HG03060 (cell line): ENCODE results near the gene LAMA1.

Source experiments
- ATAC-seq: cut with Tn5 transposase; IDR thresholded peaks from one replicate; pipeline ENCODE4 v1.9.1; 2021; ENCODE audit warnings: low read depth, moderate number of reproducible peaks; ENCODE audit not compliant: unreplicated experiment

The LAMA1 gene

DNA sequence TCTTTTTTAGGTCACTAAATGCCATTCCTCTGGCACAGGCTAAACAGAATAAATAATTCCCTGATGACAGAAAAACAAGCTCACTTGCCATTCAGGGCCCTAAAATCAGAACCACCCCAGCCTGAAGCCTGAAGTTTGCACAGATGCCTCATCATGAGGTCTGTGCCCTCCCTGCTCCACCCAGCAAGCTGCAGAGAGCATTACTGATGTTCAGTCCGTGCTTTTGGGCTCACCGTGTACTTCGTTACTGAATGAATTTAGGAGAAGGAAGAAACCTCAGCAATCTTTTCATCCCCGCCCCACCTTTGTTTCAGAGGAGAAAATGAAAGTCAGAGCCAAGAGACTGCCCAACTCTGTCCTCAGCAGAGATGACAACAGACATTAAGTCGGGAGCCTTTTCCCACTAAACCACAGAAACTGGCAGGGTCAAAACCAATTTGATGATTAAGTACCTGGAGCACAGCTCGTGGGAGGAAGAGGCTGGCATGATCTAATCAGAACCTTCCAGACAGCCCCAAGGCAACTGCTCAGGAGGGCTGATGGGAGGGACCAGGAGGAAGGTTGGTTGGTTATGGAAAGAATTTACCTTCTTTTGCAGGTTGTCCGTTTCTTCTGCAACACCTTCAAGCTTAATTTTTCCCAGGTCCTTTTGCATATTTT, 122.7 kb downstream of the LAMA1 start:
- ATAC-seq = no peak

DNA sequence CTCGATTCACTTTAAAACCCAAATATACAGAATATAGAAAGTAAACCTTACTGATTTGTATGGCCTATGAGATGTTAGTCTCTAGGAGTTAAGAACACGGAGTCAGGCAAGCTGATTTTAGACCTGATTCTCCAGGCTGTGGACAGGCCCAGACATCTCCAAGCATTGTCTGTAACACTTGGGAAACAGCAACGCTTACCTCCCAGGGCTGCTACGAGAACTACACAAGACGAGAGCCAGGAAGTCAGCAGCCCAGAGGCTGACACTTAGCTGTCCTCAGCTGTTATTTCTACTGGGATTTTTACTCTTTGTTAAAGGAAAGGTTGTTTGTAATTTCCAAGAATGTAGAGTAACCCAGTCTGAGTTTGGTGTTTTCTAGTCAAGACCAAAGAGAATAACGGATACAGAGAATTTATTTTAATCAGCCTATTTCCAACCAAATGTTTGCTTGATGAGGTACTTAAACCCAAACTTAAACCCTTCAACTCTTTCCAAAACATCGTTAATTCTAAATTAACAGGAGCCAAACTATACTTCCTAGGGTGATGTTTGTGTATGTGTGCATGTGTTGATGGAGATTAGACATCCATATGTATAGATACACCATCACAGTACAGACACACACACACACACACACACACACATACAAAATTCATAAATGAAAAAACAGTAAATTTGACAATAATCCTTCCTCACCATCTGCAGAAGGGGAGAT, 123.4 kb downstream of the LAMA1 start:
- ATAC-seq = no peak

- ATAC-seq = no peak
These were observed 124.8 kb downstream of the LAMA1 start for GRCh38 chr18:6992761-6993160.

- no peak for ATAC-seq
These were observed 134.2 kb downstream of the LAMA1 start for GRCh38 chr18:6983366-6983765.

- ATAC-seq = no peak
These were observed 135.2 kb downstream of the LAMA1 start for GRCh38 chr18:6982398-6982797.

DNA sequence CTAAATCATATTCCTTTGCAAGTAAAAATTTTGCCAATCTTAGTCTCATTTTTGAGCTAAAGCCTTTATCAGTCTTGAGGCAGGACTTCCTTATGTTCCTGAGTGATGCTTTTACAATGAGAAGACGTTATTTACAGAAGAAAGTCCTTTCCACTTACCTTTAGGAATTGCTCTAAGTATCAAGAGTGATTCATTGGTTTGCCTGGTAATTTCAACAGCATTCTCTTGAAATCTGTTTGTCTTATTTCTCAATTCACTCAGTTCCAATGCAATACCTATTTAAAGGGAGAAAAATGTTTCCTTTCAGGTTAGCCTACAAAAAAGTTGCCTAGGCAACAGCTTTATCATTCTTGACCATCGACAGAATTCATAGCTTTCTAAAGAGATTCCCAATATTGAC, 137.2 kb downstream of the LAMA1 start:
- ATAC-seq = no peak

DNA sequence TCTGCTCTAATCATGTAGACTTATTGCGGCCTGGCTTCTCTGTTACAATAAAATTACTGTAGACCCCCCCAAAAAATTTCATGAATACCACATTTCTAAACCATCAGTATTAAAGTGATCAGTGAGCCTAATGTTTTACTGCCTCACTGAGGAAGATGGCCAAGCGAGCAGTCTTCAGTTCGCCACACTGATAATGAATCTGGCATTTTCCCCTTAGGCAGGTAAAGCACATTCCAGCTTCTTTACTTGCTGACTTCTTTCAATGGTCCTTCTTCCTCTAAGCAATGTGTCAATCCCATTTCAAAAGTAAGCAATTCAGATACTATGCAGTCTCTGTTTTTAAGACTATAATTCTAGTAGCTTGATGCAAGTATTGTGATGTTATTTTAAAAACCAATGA, 137.6 kb downstream of the LAMA1 start:
- ATAC-seq = no peak

GRCh38 chr18:6976935-6977334, 140.7 kb downstream of the LAMA1 start:
- ATAC-seq = no peak

DNA sequence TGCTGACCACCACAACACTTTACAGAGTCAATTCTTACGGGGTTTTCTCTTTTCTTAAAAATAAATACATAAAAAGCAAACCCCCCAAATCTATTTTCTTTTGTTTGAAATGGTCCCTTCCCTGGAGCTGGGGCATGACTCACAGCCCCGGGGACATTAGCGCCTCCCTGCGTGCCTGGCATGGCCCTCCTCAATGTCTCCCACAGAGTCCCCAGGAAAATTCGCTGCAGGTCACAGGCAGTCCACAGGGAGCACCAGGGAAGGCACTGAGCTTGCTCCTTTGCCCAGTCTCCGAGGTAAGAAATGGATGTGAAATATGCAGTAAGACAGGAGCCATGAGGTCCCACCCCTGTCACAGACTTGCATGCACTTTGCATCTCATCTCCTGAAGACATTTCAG, 142.5 kb downstream of the LAMA1 start:
- no peak for ATAC-seq

DNA sequence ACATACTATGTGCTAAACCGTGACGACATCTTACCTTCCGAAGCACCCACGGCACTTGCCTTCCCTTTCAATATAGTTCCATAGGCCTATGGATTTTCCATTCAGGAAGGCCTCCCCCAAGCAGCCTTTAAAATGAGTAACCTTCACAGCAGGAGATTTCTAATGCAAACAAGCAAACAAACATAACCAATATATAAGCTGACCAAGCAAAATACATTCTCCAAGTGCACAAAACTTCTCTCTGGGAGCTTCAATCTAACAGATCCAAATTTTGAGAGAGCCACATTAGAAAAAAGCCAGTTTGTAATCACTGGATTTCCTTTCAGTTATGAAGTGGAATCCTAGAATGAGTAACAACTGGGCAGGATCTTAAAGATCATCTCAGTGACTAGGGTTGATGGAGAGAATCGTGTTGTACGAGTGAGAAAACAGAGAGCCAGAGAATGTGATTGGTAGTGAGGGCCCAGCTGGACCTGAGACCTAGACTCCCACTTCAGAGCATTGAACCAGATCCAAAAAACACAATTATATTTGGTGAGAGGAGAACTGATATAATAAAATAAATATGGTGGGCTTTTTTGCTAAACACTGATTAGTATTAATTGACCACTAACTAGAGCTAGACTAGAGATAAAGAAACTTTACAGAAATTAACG, 145.6 kb downstream of the LAMA1 start:
- no peak for ATAC-seq

GRCh38 chr18:6963452-6964097, 154.0 kb downstream of the LAMA1 start:
- ATAC-seq = no peak

DNA sequence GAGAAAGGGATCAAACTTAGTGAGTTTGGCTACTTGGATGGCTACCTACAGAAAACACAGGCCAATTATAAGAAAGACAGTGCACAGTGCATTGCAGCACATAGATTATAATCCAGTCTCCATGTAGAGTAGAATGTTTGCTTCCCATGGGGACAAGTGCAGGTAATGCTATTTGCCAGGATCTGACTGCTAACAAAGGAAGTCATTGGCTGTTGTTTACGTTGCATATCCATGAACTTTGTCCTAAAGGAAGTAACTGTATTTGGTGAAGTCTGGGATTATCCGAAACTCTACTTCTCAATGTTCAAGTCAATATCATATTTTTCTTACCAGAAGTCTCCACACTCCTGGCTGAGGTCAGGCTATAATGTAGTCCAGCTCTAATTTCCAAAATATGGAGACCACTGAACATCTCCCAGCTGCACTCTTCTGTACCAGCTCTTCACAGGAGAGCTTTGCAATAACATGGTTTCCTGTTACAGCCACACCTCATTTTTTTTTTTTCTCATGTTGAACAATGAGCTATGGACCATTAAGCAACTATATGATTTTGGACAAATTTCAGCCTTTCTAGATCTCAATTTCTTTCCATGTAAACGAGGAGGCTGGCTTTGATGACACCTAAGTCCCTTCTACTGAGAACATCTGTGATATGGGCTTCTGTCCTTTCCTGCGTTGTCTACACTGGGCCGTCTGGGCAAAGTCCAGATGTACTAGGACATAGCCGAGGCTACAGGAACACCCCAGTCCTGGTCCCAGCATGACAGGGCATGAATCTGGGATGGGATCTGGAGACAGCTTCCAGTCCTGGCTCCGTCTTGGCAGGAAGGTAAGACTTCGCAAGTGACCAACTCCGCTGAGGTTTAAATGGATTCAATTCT, 154.8 kb downstream of the LAMA1 start:
- ATAC-seq = no peak

GRCh38 chr18:6961331-6961730, 156.3 kb downstream of the LAMA1 start:
- ATAC-seq = no peak

GRCh38 chr18:6960656-6961055, 156.9 kb downstream of the LAMA1 start:
- no peak for ATAC-seq

DNA sequence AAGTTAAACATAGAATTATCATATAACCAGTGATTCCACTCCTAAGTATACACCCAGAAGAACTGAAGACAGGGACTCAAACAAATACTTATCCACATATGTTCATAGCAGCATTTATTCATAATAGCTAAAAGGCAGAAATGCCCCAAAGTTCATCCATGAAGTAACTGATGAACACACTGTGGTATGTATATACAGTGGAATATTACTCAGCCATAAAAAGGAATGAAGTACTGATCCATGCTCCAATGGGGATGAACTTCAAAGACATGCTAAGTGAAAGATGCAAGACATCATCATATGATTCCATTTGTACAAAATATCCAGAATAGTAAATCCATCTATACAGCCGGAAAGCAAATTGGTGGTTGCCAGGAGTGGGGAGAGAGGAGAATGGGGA, 157.5 kb downstream of the LAMA1 start:
- ATAC-seq = no peak

DNA sequence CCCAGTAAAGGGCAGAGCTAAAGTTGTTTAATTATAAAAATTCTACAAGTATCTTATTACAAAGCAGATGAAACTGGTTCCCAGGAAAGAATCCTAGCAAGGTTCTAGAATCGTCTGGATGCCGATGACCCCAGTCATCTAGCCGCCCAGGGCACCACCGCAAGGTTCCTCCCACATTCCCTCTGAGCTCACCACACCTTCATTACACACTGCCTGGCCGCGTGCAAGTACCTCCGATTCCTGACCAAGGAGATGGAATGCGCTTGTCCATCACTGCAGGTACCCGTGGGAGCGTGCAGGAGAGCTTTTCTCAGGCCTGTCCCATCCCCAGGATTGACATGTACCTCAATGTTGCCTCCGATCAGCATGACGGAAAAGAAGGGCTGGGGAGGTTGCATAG, 158.5 kb downstream of the LAMA1 start:
- no peak for ATAC-seq

DNA sequence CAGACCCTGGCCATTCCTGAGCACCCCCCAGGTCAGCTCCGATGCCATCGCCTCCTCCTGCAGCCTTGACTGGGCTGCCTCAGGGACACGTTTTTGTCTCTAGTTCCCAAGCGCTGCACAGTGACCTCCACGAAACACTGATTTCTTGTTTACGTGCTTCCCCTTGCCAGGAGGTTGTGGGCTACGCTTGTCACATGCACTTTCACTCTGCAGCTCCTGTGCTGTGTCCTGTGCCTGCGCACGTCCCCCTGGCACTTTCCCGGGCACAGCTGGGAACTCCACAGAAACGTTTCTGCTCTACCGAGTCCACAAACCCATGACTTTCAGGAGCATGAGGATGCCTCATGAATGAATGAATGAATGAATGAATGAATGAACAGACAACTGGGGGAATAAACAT, 160.6 kb downstream of the LAMA1 start:
- ATAC-seq = no peak

DNA sequence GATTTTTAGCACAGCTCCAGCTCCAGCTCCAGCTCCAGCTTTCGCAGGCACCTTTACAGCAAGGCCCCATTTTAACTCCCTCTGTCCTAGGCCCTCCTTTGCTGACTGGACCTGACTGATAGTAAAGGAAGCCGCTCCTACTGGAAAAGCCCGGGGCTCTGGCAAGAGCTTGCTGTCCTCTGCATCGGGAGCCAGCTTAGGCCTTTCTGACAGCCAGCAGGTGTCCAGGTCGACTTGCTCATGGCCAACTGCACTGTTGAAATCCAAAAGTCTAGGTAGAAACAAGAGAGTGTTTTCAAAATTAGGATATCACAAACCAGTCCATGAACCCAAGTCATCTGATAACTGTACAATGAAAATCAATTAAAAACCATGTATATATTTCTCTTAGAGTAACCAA, 161.1 kb downstream of the LAMA1 start:
- ATAC-seq = no peak

- ATAC-seq = no peak
These were observed 162.3 kb downstream of the LAMA1 start for GRCh38 chr18:6955304-6955703.

- ATAC-seq = no peak
These were observed 163.1 kb downstream of the LAMA1 start for GRCh38 chr18:6954501-6954900.
